Activated T-cell treated with anti-CD3 and anti-CD28 coated beads, Interleukin-2, amount 50 U/mL, for 48 hours (primary cell): ENCODE measurements around the gene SLC37A3.
"Not testable (repeated sequence)": the region's sequence is repeated elsewhere in the genome, so short reads cannot be mapped to it uniquely, and the experiment has no call there.

Source experiments
- DNase-seq, 2 experiments: peaks; one replicate each; pipeline ENCODE4 v3.0.0-alpha.2; 2020

Gene SLC37A3, protein sequence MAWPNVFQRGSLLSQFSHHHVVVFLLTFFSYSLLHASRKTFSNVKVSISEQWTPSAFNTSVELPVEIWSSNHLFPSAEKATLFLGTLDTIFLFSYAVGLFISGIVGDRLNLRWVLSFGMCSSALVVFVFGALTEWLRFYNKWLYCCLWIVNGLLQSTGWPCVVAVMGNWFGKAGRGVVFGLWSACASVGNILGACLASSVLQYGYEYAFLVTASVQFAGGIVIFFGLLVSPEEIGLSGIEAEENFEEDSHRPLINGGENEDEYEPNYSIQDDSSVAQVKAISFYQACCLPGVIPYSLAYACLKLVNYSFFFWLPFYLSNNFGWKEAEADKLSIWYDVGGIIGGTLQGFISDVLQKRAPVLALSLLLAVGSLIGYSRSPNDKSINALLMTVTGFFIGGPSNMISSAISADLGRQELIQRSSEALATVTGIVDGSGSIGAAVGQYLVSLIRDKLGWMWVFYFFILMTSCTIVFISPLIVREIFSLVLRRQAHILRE

DNA sequence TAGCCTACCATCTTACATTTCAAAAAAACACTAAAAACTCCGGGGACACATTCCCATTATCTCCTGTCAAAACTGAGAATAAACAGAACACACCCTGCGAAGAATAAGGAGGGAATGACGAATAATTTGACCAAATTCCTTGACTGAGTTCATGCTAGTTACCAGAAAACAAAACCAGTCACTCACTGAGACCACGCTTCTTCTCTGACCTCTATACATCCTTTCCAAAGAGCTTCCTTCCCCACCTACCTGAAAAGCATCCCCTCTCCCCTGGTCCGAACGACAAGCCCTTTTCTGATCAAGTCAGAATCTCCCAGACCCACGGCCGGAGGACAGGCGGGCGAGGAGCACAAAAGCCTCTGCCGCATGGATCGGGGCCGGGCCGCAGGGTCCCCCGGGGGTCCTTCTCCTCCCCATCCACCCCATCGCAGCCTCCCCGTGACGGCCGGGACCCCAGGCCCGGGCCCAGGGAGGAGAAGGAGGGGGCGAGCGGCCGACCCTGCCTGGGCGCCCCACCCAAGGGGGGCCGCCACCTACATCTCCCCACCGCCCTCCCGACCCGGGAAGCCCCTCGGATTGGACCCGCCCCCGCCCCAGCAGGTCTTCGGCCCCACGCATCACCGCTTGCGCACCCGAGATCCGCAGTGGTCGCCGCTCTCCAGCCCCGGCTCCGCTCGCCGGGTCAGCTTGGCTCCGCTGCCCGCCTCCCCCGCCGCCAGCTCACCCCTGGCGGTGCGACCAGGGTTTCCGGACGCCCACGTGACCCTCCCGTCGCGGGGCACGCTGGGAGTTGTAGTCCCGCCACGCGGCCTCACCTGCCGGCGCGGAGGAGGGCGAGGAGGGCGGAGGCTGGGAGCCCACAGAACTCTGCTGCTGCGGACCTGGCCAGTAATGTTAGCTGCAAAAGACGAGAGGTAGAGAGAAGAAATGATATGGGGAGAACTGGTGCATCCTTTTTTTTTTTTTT, at the start of gene SLC37A3:
TSS of gene SLC37A3 (minus strand) at position 747 of the 967 bp plus-strand sequence. CDS start 16,004 bp downstream, outside the sequence.
- peak; percentile 91 to 93 for DNase-seq

DNA sequence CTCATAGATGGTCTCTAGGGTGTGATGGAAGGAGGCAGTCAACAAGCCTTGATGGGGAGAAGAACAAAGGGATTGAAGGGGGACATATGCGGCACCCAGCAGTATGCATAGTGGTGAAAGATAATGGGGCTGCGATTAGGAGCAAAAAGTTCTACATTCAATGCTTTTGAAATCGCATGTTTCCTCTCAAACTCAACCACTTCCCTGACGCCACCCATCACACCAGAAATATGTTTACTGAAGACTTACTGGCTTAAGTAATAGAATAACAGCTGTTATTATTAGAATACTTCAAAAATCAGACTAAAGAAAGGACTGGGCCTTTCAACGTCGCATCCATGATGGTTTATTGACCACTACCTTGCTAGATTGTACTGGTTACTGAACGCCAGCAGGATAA, 49.5 kb upstream of the SLC37A3 start:
- no peak for DNase-seq

DNA sequence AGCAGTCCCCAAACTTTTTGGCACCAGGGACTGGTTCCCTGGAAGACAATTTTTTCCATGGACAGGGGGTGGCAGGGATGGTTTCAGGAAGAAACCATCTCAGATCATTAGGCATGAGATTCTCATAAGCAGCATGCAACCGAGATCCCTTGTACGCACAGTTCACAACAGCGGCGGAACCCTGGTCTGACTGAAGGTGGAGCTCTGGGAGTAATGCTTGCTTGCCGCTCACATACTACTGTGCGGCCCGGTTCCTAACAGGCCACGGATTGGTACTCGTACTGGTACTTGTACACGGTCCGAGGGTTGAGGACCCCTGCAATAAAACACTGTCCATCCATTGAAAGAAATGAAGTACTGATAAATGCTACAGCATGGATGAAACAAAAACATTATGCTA, 48.1 kb upstream of the SLC37A3 start:
- DNase-seq = no peak

DNA sequence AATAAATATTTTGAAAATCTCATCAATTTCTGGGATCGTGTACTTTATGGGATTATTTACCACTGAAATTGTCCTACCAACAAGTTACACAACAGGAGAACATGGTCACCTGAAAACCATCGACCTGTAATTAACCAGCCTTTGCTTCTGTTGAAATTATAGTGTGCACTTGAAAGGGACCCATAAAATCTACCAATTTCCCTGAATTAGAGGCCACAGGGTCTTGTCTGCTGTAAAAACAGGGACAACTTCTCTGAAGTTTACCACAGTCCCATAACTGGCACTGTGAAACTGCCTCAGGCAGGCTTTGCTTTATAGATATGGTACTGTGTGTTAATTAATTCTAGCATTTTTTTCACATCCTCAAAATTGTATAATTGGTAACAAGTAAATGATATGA, 43.2 kb upstream of the SLC37A3 start:
- DNase-seq = no peak

DNA sequence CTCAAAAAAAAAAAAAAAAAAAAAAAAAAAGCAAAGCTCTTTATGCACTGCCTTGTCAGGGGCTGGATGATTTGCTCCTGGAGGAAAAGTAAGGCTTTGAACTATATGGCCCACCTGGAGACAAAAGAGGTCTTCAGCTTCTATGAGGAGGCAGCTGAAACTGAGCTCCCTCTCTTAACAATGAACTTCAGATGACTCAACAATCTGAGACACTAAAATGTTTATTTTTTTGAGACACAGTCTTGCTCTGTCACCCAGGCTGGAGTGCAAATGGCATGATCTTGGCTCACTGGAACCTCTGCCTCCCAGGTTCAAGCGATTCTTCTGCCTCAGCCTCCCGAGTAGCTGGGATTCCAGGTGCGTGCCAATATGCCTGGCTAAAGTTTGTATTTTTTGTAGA, 42.3 kb upstream of the SLC37A3 start:
- no peak for DNase-seq

DNA sequence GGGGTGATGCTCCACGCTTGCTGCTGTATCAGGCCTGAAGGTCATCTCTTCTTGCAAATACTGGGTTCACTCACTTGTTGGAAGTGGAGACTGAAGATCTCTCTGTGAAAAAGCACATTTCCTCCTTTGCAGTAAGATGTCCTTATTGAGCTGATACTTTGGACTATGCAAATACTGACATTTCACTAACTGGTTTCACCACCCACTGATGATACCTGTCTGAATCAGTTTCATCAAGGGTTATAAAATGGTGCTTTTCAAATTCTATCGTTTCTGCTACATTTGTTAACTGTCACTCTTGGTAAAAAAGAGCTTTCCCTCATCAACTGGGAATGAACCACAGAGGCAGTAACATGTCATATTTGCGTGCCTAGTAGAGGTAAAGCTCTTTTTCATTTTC, 41.0 kb upstream of the SLC37A3 start:
- no peak for DNase-seq

DNA sequence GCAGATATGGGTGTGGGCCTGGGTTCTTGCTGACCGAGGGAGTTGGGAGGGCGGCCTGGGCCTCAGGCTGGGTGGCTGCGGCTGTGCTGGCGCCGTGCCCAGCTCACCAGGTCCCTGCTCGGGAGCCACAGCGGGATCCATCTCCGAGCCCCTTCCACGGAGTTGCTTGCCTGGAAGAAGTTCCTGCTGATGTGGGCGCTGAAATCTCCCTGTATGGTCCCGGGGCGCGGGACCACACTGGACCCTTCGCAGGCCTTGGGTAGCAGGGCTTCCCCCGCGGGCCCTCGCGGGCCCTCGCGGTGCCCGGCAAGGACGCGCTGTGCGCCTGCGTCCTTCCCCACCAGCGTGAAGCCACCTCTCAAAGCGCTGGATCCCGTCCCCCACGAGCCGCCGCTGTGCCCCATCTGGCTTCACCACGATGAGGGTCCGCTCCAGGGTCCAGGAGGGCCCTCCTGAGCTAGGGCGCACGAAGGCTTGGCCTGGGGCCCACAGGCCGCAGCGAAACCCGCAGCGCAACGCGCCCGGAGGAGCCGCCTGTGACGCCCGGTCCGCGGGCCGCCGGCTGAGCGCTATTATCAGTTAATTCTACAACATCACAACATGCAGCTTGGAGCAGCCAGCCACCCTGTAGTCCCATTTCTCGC, 37.0 kb upstream of the SLC37A3 start:
- no peak for DNase-seq

DNA sequence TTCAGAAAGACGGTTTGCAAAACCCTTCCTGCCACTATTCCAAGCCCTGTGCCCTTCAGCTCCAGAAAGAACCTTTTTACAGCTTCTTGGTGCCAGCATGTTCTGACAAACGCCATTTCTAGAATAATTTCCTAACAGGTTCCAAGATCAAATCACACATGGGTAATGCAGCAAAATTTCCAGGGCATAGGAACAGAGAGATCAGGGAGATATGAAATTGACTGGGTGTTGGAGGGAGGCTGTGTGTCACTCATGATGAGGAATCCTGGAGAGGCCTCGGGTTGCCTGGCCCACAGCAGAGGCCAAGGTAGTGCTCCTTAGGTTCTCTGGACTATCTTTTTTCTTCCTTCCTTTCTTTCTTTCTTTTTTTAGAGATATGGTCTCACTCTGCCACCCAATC, 35.1 kb upstream of the SLC37A3 start:
- DNase-seq = no peak

DNA sequence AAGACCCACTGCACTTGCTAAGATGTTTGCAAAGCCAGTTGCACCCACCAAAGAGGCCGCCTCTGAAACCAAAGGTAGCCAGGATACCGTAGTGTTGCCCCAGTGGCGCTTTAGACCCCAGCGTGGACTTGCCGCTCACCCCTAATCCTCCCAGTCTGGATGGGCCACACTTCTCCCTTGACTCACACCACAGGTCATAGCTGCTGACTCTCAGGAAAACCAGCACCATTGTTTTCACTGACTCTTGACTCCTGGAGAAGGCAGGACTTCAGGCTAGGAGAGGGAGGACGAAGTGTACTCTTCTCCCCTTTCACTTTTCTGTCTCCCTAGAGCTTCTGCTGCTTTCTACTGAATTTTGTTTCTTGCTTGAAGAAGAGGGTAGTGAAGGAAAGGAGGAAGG, 27.8 kb upstream of the SLC37A3 start:
- no peak for DNase-seq

DNA sequence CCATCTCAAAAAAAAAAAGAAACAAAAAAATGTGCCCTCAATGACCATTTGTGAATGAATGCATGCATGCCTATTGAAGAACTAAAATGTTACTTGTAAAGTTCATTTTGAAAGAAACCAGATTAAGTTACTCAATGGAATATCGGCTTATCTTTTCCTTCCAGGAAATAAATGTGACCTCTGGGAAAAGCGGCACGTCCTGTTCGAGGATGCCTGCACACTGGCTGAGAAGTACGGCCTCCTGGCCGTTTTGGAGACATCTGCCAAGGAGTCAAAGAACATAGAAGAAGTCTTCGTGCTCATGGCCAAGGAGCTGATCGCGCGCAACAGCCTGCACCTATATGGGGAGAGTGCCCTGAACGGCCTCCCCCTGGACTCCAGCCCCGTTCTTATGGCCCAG, 27.4 kb upstream of the SLC37A3 start:
- DNase-seq = no peak

DNA sequence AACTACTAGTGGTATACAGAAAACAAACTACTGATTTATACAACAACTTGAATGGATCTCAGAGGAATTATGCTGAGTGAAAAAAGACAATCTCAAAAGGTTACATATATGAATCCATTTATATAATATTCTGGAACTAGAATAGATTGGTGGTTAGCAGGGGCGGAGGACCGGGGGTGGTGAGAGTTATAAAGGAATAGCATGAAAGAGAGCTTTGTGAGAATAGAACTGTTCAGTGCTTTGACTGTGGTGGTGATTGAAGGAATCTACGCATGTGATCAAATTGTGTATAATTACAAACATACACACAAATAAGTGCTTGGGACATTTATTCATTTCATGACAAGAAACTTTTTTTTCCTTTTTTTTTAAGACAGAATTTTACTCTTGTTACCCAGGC, 25.2 kb upstream of the SLC37A3 start:
- DNase-seq = no peak

DNA sequence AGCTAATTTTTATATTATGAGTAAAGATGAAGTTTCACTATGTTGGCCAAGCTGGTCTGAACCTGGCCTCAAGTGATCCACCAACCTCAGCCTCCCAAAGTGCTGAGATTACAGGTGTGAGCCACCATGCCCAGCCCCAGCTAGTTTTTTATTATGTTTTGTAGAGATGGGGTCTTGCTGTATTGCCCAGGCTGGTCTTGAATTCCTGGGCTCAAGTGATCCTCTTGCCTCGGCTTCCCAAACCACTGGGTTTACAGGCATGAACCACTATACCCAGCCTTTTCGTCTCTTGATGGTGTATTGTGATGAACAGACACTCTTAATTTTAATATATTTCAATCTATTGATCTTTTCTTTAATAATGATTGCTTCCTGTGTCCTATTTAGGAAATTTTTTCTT, 23.2 kb upstream of the SLC37A3 start:
- no peak for DNase-seq

DNA sequence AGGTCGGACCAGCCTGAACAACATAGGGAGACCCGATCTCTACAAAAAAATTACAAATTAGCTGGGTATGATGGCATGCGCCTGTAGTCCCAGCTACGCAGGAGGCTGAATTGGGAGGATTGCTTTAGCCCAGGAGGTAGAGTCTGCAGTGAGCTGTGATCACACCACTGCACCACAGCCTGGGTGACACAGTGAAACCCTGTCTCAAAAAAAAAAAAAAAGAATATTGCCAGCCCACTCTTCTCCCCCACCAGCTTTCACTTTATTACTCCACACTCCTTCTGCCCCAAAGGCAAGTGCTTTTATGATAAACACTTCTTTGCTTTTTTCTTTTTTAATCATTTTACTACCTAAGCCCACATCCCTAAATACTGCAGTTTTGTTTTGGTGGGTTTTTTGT, 20.3 kb upstream of the SLC37A3 start:
- no peak for DNase-seq

DNA sequence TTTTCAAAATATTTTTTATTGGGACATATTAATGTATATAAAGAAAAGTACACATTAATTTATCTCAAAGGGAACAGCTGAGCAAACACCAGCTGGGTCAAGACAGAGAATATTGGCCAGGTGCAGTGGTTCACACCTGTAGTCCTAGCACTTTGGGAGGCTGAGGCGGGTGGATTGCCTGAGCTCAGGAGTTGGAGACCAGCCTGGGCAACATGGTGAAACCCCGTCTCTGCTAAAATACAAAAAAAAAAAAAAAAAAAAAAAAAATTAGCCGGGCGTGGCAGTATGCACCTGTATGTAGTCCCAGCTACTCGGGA, 19.8 kb upstream of the SLC37A3 start:
- DNase-seq = not testable (repeated sequence)

DNA sequence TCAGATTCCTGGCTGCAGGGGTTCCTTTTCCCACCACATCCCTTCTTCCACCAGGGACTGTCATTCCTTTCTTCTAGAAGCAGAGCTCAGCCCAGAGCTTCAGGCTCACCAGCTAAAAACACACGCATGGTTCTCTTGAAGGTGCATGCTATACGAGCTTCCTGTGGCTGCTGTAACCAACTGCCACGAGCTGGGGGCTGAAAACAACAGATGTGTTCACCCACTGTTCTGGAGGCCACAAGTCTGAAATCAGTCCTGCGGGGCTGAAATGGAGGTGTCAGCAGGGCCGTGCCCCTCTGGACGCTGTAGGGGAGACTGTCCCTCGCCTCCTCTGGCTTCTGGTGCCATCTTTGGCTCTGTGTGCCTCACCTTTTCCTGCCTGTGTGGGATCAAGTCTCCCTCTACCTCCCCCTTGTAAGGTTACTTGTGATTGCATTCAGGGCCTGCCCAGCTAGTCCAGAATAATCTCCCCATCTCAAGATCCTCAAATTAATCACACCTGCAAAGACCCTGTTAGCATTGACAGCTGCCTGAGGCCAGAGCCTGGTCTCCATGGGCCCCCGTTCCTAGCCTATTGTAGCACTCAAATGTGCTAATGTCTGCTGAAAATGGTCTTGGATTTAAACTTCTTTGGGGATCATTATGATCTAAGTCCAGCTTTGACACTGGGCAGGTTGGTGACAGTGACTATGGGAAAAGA, 19.3 kb upstream of the SLC37A3 start:
- no peak for DNase-seq

DNA sequence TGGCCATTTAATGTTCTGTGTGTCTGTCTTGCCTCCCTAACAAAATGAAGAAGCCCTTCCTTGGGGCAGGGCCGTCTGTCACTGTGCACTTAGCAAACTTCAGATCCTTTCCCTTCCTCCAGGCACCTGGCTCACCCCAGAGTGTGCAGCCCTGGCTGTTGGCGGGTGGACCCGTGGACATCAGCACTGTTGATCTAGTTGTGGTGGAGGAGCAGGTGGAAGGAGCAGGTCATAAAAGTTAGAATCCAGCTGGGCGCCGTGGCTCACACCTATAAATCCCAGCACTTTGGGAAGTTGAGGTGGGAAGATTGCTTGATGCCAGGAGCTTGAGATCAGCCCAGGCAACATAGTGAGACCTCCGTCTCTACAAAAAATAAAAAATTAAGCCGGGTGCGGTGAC, 18.2 kb upstream of the SLC37A3 start:
- DNase-seq = no peak

DNA sequence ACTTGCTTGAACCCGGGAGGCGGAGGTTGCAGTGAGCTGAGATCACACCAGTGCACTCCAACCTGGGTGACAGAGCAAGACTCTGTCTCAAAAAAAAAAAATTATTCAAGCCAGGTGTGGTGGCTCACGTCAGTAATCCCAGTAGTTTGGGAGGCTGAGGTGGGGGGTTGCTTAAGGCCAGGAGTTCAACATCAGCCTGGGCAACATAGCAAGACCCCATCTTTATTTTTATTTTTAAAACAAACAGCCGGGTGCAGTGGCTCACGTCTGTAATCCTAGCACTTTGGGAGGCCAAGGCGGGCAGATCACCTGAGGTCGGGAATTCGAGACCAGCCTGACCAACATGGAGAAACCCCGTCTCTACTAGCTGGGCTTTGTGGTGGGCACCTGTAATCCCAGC, 17.5 kb upstream of the SLC37A3 start:
- DNase-seq = not testable (repeated sequence)

DNA sequence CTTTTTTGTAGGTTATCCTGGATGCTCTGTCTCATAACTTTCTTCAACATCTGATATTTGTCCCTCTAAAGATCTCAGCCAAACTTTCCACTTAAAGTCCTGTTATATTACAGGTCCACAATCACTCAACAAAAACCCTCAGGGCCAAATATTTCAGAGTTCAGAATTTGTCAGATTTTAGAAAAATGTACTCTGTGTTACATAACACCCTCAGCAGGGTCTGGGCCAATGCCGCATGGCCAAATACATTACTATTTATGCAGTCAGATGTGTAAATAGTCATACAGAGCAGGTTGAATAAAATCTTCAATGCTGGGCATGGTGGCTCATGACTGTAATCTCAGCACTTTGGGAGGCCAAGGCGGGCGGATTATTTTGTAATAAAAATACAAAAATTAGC, 17.0 kb upstream of the SLC37A3 start:
- DNase-seq = no peak

DNA sequence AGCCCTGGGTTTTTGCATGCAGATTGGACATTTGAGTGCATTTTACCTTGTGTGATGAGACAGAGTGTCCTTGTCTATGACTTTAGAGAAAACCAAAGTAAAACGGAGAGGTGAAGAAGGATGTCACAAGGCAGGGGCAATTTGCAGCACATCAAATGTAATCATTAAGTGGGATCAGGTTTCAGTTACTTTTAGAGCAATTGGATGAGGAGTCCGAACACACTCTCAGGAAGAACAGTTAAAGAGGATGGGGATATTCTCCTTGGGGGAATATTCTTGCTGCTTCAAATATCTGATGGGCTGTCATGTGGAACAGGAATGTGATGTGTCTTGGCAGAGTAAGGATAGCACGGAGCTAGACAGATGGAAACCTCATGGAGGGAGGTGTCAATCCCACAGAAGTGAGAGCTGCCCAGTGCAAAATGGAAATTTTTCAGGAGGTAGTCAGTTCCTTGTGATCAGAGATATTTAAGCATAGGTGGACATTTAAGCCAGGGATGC, 6.3 kb upstream of the SLC37A3 start:
- DNase-seq = no peak

DNA sequence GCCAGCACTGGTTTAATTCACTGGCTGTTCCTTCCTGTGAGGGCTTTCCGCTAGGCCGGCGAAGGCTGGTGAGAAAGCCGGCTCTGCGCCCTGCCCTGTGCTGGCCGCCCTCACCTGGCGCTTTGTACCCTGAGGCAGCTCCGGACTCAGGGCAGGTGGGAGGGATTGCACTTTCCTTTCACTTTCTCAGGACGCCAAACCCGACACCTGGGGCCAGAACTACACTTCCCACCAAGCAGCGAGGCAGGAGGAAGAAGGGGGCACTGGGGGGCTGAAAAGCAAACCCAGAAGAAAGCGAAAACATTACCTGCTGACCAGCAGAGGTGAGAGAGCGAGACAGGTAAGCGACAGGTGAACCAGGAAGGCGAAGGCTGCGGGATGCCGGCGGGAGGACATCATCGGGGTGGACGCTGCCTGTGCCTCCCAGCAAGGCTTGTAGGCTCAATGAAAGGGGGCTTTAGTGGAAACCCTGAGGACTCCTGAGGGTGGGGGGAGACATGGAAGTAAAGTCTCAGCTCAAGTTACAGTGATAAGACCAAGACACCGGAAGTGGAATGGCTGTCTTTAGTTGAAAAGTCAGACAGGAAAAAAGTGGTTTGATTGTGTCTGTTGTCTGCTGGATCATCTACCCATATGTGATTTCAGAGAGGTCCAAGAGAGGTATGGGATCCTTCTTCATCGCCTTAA, 5.7 kb upstream of the SLC37A3 start, which contains the start of gene RAB19:
TSS of gene RAB19 (plus strand) at position 181 of the 687 bp plus-strand sequence. CDS start 3,589 bp downstream, outside the sequence.
- peak; percentile 57 to 59 for DNase-seq

DNA sequence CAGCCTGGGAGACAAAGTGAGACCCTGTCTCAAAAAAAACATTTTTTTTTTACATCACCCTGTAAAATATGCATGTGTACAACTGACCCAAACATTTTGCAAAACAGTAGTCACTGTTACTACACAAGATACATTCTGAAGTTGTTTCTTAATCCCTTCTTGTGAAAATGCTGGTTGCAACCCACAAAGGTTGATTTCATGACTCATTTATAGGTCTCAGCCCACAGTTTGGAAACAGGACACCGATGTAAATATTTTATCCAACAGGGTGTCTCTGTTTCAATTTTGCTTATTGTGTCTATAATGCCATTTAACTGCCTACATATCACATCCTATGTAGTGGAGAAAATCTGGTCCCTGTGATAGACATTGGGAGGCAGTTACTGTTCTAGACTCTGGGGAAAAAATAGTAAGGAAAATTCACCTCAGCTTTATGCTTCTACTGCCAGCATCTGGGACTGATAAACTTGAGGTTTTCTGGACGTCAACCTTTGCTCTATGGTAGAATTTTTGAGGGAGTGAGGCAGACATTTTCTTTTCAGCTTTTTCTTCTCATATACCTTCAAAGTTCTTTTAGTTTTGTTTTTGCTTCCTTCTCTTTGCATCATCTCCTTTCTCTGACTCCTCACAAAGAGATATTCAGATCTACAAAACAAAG, 4.0 kb upstream of the SLC37A3 start:
- no peak for DNase-seq
